IPS-18c (cell line): ENCODE measurements around the gene STX8.

Source experiments
- H3K4me3 ChIP-seq: 2 replicates; pipeline ENCODE4 v1.7.0; 2013; ENCODE audit warnings: low read depth, mild to moderate bottlenecking, low read length, moderate library complexity; ENCODE audit not compliant: insufficient read depth
- H3K9me3 ChIP-seq: one replicate; pipeline ENCODE4 v1.6.1; 2013; ENCODE audit warnings: mild to moderate bottlenecking, low read length, moderate library complexity; ENCODE audit not compliant: control insufficient read depth, insufficient read depth

STX8 gene

GRCh38 chr17:9432134-9432885 is 143.3 kb downstream of the STX8 start:
- H3K4me3 ChIP-seq: no peak overlapping the region
- peaks cover 2% of the 10 kb centered on the region for H3K9me3 ChIP-seq

GRCh38 chr17:9431620-9432019 is 144.0 kb downstream of the STX8 start:
- Histone ChIP-seq H3K9me3 (peaks cover 2% of the 10 kb centered on the region), H3K4me3 (no peak overlapping the region)

- Histone ChIP-seq H3K9me3 (peaks cover 2% of the 10 kb centered on the region), H3K4me3 (no peak overlapping the region)
These were observed 147.9 kb downstream of the STX8 start for GRCh38 chr17:9427465-9428315.

- Histone ChIP-seq H3K4me3 (no peak overlapping the region), H3K9me3 (no peaks in the 10 kb centered on the region)
These were observed 151.5 kb downstream of the STX8 start for GRCh38 chr17:9424071-9424640.

GRCh38 chr17:9421525-9421924 is 154.1 kb downstream of the STX8 start:
- Histone ChIP-seq H3K9me3 (peaks cover 2% of the 10 kb centered on the region), H3K4me3 (no peak overlapping the region)

- H3K9me3 ChIP-seq: peaks cover 2% of the 10 kb centered on the region
- H3K4me3 ChIP-seq: no peak overlapping the region
These were observed 155.6 kb downstream of the STX8 start for GRCh38 chr17:9419932-9420453.

- Histone ChIP-seq H3K4me3 (no peak overlapping the region), H3K9me3 (peaks cover 2% of the 10 kb centered on the region)
These were observed 161.1 kb downstream of the STX8 start for GRCh38 chr17:9414471-9414870.

GRCh38 chr17:9410737-9411136 is 164.9 kb downstream of the STX8 start:
- Histone ChIP-seq H3K4me3 (no peak overlapping the region), H3K9me3 (no peaks in the 10 kb centered on the region)

- H3K9me3 ChIP-seq: no peaks in the 10 kb centered on the region
- H3K4me3 ChIP-seq: no peak overlapping the region
These were observed 165.3 kb downstream of the STX8 start for GRCh38 chr17:9410301-9410700.

GRCh38 chr17:9409878-9410277 is 165.7 kb downstream of the STX8 start:
- H3K4me3 ChIP-seq: no peak overlapping the region
- no peaks in the 10 kb centered on the region for H3K9me3 ChIP-seq

- Histone ChIP-seq H3K4me3 (no peak overlapping the region), H3K9me3 (no peaks in the 10 kb centered on the region)
These were observed 166.5 kb downstream of the STX8 start for GRCh38 chr17:9408868-9409829.

GRCh38 chr17:9408381-9408780 is 167.2 kb downstream of the STX8 start:
- Histone ChIP-seq H3K4me3 (no peak overlapping the region), H3K9me3 (no peaks in the 10 kb centered on the region)

GRCh38 chr17:9406046-9406606 is 169.5 kb downstream of the STX8 start:
- Histone ChIP-seq H3K9me3 (no peaks in the 10 kb centered on the region), H3K4me3 (no peak overlapping the region)

GRCh38 chr17:9403257-9403656 is 172.4 kb downstream of the STX8 start:
- Histone ChIP-seq H3K4me3 (no peak overlapping the region), H3K9me3 (no peaks in the 10 kb centered on the region)

- no peaks in the 10 kb centered on the region for H3K9me3 ChIP-seq
- no peak overlapping the region; the same call in 1 of the 2 replicates for H3K4me3 ChIP-seq
These were observed 172.9 kb downstream of the STX8 start for GRCh38 chr17:9402590-9403199.

- no peaks in the 10 kb centered on the region for H3K9me3 ChIP-seq
- H3K4me3 ChIP-seq: no peak overlapping the region
These were observed 174.2 kb downstream of the STX8 start for GRCh38 chr17:9401434-9401833.
